Activated T-cell treated with anti-CD3 and anti-CD28 coated beads for 4 hours (primary cell): ENCODE results near the gene EFCAB6.

Source experiments
- DNase-seq: peaks from one replicate; pipeline ENCODE4 v3.0.0-alpha.2; 2020

Gene EFCAB6

GRCh38 chr22:43628250-43628649 is 183.9 kb downstream of the EFCAB6 start:
- no peak for DNase-seq

DNA sequence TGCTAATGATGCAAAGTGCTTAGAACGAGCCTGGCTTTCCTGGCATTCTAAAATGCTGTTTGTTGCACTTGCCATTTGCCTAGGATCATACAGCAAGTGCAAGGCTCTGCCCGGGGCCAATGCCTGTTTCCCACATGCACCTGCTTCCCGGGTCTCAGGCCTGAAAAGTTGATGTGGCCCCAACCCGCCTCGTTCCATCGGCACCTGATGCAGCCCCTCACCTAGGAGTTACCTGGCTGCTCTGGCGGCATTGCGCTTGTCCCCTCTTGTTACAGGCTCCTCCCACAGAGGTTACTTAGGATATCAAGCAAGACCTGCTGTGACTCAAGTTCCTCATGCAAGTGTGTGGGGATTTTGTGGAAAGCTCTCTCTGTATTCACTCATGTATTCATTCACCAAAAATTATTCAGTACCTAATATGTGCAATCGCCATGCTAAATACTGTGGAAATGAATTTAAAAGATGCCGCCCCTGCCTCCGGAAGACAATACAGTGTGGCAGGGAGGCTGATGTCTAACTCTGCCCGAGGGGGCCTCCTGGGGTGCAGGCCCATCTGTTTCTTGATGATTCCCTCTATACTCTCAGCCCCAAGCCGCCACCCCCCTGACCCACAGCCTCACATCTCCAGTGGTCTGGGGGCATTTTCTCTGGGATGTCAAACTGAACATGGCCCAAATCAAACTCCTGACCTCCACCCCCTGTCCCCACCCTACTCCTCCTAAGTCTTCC is 184.5 kb downstream of the EFCAB6 start:
- no peak for DNase-seq

DNA sequence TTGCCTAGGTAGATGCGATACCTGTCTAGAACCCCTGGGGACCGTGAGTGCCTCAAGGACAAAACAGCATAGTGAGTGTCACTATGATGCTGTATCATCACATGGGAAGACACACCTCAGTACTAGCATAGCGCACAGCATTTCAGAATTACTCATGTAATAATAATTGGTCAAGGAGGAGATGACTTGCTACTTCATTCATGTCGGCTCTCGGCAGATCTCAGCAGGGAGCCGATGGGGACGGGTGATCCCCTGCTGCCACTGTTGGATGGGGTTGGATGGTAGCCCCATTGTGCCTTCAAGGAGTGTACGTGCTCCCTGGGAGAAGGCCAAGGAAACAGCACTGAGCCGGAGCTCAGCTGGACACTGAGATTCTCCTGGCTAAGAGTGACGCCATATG is 186.9 kb downstream of the EFCAB6 start:
- DNase-seq: no peak

- no peak for DNase-seq
Observed at GRCh38 chr22:43624144-43624998, 187.7 kb downstream of the EFCAB6 start.

DNA sequence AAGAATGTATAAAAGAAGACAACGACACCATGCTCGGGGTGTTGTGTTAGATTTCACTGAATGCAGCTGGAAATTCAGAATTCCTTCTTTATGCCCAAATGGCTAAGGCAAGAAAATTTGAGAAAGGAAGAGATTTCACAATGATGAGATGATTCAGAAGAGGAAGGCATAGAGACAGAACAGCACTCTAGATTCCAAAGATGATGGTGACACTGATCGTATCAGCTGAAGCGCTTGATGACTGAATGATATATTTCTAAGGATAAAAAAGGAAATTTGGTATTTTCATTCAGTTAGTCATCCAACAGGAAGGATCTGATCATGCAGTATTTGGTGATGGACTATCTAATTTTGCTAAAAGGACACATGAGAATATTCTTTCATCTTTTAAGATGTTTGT is 189.2 kb downstream of the EFCAB6 start:
- DNase-seq: no peak

GRCh38 chr22:43620197-43620596 is 191.9 kb downstream of the EFCAB6 start:
- DNase-seq: no peak

DNA sequence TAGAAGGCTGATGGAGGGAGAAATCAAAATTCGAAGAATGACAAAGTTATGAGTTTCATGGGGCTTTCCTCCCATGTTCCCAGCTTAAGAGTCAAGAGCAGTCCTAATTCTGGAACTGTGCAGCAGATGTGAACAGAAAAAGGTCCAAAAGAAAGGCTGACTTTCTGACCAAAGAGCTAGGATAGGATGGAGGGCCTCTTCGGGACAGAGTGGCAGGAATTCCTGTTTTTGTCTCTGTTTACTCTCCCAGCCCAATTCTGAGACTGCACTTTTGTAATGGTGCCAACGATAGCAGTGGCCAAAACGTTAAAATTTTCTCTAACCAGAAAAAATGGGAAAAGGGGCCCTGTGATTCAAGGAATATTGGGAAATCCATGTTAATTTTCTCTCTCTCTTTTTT is 193.6 kb downstream of the EFCAB6 start:
- DNase-seq: no peak

DNA sequence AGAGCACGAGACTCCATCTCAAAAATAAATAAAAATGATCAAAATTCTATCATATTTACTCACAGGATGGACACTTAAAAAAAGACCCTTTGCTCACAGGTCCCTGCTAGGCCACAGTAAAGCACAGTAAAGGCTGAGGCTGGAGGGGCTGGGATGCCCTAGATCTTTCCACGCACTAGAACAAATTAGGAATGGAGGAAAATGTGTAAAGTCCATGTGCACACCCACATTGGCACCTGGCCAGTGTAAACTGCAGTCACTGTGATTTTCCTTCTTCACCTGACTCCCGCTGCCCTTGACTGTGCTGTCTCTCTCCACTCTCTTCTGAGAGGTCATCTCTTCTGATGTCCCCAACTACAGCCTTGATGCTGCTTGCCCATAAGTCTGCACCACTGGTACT is 195.5 kb downstream of the EFCAB6 start:
- no peak for DNase-seq

DNA sequence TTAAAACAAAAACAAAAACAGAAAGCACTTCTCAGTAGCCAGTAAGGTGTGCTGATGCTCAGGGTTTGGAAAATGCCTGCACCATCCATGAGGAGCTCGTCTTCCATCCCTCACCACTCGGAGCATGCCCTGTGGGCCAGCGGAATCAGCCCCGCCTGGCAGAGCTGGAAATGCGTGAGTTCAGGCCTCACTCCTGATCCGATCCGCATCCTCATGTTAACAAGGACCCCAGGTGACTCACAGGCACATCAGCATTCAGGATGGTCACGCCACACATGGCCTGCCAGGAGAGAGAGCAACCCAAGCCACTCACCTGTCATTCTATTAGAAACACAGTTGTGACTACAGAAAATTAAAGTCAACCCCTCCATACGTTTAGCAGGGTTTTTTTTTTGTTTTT is 211.8 kb downstream of the EFCAB6 start:
- DNase-seq: no peak

GRCh38 chr22:43592476-43592875 is 219.6 kb downstream of the EFCAB6 start:
- no peak for DNase-seq

- DNase-seq: no peak
Observed at GRCh38 chr22:43591380-43591779, 220.7 kb downstream of the EFCAB6 start.

DNA sequence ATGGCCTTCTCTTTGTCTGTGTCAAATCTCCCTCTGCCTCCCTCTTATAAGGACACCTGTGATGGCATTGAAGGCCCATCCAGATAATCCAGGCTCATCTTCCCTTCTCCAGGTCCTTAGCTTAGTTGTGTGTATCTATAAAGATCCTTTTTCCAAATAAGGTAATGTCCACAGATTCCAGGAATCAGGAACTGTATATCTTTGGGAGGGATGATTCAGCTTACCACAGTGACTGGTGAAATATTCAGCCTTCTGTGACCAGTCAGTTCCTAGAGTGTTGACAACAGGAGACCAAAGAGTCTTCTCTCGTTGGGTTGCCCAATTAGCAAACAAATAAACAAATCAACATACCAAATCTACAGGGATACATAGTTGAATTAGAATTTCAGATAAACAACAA is 224.5 kb downstream of the EFCAB6 start:
- DNase-seq: no peak

GRCh38 chr22:43583501-43583900 is 228.6 kb downstream of the EFCAB6 start:
- DNase-seq: no peak

- no peak for DNase-seq
Observed at GRCh38 chr22:43582394-43582793, 229.7 kb downstream of the EFCAB6 start.

- no peak for DNase-seq
Observed at GRCh38 chr22:43580271-43580750, 231.8 kb downstream of the EFCAB6 start.

GRCh38 chr22:43574738-43575137 is 237.4 kb downstream of the EFCAB6 start:
- DNase-seq: no peak

- no peak for DNase-seq
Observed at GRCh38 chr22:43572710-43573109, 239.4 kb downstream of the EFCAB6 start.

- no peak for DNase-seq
Observed at GRCh38 chr22:43571181-43571580, 240.9 kb downstream of the EFCAB6 start.

DNA sequence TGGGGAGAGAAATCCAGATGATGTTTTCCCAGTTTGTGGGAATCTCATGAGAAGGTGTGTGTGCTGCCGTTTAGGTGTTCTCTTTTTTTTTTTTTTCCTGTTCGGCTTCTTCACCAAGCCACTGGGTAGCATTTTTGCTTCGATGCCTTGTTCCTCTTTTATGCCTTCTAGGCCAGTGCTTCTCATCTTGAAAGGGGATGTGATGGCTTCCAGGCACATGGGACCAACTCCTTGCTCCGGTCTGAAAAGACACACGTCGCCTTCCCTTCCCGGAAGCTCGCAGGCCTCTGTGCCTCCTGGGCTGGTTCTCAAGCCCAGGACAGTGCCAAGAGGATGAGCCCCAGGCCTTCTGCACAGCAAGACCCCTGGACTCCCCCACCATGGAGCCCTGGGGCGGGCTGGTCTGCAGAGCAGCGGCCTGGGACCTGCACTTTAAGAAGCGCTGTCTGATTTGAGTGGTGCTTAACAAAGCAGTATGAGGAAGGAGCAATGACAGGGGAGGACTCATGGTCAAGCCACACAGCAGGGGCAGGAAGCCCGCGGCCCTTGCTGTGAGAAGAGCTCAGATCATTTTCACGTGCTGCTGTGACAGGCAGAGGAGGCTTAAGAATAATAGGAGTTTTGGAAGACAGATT is 241.5 kb downstream of the EFCAB6 start:
- no peak for DNase-seq

DNA sequence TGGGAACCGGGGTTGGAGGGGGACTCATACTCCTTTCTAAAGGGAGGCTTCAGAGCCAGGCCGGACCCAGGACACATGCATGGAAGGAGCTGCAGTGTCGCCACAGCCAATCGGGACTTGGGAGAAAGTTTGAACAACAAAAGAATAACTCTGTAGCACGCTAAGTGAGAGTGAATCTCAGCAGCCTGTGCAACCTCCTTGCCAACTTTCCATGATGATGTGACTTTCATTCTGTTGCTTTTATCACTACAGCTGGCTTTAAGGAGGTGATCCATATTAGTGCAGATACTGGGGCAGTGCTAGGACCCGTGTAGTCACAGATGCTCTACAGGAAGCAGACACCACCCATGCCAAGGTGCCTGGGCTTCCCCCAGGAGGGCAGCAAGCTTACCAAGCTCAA is 243.0 kb downstream of the EFCAB6 start:
- DNase-seq: no peak

- no peak for DNase-seq
Observed at GRCh38 chr22:43567691-43568324, 244.3 kb downstream of the EFCAB6 start.

- DNase-seq: no peak
Observed at GRCh38 chr22:43566561-43567332, 245.4 kb downstream of the EFCAB6 start.
